NCI-H2029 treated with DMSO at 0.1 percent for 48 hours (cell line): ENCODE measurements around the gene MIPEP.

Experiments used
- DNase-seq: peaks from one replicate; lab custom pipeline; 2025; lab: John Stamatoyannopoulos, UW

Gene MIPEP

DNA sequence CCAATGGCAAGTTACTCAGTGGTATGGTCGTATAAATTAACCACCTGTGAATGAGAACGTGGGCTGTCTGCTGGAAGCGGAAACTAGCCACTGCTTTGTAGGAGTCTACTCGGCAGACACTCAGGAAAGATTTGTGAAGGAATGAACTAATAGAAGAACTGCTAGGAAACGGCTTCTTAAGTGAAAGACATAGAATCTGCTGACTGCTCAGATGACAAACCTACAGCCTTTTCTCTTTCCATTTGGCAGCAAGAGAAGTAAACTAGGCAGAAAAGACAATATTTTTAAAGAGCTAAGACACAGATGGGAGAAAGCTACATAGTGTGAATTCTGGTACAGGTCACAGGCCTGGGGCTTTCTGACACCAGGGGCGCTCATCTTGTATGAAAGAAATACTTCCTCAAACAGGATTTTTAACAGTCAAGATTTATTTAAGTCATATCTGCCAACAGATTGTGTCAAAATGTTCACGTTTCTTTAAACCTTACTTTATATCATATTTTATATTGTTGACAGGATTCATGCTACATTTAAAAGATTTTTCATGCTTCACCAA lies 78.4 kb downstream of the MIPEP start:
- no peak for DNase-seq

- DNase-seq, result no peak
Measured at GRCh38 chr13:23808803-23809202, 80.4 kb downstream of the MIPEP start.

DNA sequence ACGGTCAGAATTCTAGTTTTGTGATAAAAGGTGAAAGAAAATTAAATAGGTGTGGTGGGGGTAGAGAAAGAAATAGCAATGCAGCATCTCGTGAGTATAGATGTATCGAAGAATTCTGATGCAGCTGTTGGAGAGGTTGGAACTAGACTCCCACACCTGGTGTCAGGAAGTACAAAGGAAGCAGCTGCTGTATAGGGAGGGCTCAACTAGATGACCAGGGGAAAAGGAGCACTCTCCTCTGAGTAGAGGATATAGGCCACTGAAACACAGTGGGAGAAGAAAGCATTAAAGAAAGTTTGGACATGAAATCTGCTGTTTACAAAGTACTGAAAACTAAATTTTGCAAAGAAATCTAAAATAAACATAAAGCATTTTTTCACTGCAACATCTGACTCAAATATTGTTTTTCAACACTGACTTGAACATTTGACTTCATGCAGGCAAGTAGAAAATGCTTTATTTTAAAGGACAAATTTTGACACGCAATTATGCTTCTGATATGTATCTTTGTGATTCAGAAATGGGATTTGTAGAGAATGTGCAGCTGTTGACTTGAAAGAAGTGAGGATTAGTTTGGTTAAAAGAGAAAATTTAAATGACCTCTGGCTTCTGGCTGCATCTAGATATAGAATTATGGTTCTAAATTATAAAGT lies 82.2 kb downstream of the MIPEP start:
- DNase-seq, result no peak

DNA sequence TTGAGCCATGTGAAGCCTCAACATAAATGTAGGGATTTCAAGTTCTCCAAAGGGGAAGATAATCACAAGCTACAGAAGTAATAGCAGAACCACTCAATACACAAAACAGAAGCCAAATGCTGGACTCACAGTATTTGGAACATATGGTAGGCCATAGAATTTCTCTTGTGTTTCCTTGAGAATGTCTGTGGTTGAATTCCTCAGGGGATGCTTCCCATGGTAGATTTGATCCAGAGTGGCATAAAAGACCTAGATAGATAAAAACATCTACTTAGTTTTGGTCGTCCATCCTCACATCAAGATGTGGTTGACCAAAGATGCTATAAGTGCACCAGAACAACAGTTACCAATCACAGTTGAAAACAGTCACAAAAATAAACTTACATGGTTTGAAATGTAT lies 83.4 kb downstream of the MIPEP start:
- no peak for DNase-seq

- DNase-seq, result no peak
Measured at GRCh38 chr13:23805122-23805521, 84.1 kb downstream of the MIPEP start.

GRCh38 chr13:23804166-23804565 lies 85.0 kb downstream of the MIPEP start:
- DNase-seq, result no peak

DNA sequence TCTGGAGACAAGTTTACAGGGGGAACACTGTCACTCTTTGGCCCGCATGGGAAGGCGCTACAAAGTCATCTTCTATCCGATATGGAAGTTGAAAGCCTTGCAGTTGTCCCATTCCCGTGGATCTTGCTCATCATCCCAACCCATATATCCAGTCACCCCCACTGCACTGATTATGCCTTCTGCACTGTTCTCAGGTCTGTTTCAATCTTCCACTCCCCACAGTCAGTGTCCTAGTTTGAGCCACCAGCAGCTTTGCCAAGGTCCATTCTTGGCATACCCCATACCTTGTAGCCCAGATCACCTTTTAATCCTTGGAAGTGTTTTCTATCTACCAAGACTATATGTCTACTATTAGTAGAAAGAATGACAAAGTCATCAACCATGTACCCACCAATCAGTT lies 88.1 kb downstream of the MIPEP start:
- DNase-seq, result no peak

GRCh38 chr13:23799945-23800344 lies 89.3 kb downstream of the MIPEP start:
- DNase-seq, result no peak

DNA sequence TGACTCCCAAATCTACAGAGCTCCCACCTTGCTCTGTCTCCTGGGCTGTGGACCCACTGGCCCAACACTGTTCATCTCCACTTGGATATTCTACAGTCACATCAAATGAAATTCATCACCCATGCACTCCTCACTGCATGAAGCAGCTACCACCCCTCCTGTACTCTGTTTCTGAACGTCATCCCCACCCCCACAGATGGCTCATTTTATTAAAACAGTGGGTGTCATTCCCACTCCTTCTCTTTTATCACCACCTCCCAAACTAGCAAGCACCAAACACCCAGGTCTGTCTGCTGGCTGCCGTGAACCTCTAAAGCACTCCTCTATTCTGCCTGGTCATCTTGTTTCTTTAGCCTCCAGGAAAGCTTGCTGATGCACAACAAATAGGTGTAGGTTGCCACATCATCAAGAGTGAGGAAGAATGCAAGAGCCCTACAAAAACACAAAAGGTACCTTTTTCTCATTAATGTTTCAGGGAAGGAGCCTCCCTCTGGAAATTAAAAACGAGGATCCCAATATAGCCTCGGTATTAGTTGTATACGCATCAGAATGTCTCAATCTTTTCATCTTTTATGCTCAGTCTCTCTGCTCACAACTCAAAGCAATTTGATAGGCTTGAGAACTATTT lies 91.8 kb downstream of the MIPEP start:
- DNase-seq, result no peak

DNA sequence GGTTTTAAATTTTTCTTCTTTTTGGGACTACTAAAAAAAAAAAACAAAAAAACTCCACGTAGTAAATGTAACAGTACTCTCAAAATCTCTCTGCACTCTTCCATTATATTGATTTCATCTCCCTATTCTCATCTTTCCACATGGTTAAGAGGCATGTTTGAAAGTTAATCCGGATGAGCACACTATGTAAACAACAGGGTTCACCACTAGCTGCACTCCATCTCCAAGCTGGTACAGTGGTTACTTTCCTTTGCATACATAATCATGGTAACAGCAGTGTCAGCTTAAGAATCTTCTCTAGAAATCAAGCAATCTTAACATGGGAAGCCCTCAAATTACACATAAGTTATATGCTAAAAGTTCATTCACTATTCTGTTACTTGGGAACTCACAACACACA lies 92.6 kb downstream of the MIPEP start:
- peak; percentile 29 for DNase-seq

DNA sequence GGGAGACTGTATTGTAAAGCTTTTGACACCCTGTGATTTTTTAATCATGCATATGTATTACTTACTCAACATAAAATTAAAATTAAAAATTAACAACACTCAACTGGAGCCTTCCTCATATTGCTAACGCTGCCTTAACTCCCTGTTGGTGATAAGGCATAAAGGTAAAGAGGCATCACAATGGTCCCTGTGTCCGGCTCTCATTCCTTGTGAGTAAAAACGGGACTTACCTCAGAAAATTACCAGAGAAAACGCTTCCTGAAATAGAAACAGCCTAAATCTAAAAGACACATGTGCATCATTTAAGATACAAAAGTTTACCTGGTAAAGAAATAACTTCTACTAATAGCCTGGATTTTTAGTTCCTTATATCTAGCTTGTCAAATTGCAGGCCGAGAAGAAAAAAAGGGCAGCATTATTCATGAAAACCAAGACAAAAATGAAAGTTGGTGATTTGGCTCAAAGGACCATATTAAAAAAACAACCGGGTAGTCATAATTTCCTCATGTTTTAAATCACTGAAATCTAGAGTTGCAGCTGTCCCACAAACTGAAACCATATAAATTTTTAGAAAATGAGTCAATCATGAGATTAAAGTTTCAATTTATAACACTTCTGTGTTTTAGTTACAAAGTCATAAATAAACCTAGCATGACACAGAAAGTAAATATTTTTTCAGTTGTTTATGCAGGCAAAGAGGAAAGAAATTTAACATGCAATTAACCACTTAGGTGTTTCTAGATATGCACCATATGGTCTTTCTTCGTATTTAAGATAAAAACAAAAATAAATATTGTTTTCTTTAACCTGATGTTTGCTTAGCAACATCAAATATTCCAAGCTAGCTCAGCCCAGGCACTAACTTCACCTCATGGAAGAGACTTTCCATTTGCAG lies 94.7 kb downstream of the MIPEP start:
- DNase-seq, result no peak

- no peak for DNase-seq
Measured at GRCh38 chr13:23793711-23794110, 95.5 kb downstream of the MIPEP start.

DNA sequence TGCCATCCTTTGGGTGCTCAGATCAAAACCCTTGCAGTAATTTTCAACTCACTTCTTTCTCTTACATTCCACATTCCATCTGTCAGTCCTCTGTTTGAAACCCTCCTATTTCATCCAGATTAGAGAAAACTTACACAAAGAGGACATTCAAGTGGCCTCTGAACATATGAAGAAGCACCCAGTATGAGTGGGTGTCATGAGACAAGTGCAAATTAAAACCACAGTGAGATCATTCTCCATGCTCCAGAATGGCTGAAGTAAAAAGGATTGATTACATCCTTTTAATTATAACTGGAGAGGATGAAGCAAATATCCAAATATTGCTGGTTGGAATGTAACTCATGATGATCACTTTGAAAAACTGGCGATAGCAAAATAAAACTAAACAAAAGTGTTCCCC lies 96.5 kb downstream of the MIPEP start:
- DNase-seq, result no peak

GRCh38 chr13:23790577-23791170 lies 98.5 kb downstream of the MIPEP start:
- no peak for DNase-seq

DNA sequence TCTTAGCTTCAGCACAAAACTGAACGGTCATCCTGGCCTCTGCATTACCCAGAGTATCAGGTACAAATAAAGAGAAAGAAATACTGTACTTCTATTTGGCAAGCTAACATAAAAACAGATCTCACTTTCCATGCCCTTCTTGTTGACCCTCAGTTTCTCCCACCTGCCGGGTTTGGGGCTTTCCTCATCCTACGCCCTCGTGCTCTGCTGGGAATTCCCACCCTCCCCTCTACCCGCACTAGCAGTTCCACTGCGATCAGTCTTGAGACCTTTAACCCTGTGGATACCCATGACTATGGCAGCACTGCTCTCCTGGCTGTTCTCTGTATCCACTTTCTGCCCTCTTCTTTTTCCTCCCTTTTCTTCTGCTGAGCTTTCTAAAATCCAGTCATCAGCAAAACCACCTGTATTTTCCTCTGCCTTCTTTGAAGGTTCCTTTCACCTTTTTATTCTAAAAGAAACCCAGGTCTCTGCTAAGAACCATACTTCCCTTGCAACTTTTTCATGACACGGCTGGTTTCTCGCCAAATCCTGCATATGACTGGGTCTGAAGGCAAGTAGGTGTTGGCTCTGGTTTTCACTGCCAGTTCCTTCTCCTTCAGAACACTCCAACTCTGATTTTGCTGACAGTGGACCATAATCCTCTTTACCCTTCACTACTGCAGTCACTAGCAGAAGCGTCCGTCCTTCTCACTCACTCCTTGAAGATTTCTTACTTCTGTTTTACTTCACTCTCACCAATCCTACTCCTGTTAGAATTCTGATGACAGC lies 99.4 kb downstream of the MIPEP start:
- no peak for DNase-seq

DNA sequence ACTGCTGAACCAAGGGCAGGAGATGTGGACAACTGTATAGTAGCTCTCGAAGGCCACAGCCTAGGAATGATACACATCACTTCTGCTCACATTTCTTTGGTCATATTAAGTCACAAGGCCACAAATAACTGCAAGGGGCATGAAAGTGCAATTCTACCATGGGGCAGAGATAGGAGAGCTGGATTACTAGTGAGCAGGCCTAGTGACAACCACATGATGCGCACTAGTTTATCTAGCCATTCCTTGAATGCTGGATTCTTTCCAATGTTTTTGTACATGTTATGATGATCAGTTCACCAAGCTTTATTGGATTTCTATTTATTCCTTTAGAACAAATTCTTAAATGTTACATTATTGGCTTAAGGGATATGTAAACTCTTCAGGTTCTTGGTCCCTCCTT lies 100.7 kb downstream of the MIPEP start:
- no peak for DNase-seq

GRCh38 chr13:23787464-23787863 lies 101.7 kb downstream of the MIPEP start:
- no peak for DNase-seq

DNA sequence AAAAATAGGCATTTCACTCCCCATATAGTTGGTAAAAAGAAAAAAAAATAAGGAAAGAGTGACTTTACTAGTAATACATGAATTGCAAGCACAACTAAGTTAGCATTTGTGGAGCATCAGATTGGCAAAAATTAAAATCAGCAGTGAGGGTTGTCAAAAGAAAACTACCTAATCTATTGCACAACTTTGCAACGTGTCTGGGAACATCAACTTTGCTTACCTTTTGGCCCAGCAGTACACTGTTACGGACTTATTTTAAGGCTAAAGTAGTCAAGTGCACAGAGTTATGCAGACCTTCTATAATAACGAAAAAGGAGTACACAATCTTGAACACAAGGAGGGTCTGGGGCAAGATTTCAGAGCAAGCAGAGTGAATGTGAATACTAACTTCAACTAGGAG lies 102.6 kb downstream of the MIPEP start:
- DNase-seq, result no peak

DNA sequence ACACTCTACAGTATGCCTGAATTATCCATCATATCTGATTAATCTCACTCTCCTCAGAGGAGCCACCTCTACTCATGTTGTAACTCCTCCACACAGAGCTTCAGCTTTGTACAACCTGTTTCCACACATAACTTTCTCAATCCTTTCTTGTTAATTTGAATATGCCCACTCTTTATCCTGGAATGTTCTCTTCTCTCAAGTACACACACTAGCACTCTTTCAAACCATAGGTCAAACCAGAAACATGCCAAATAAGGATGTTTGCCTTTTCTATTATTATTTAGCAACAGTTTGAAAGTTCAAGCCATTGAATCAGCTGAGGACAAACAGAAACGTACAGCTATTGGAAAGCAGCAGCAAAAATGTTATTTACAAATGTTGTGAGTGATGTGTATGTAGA lies 110.3 kb downstream of the MIPEP start:
- DNase-seq, result no peak

GRCh38 chr13:23778002-23778652 lies 111.1 kb downstream of the MIPEP start:
- no peak for DNase-seq

DNA sequence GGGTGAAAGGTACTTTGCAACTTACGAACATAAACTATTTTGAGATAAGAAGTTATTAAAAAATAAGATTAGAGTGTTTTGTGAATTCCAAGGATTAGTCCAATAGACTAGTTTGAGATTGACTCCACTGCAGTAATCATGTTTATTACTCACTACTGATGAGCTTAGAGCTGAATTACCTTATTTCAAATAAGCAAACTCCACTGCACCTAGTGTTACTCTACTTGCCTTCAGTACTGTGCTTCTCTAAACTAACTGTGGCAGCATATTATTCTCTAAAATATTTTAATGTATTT lies 111.7 kb downstream of the MIPEP start:
- DNase-seq, result no peak
